ENCODE data around the gene CTSC. TPM values are rescaled to one million over a fixed set of nuclear protein-coding genes. Genes with fewer than 3 reads are reported as not detected.

CTSC gene
- total RNA-seq, 1 donor from 2014 or later: 4.8 TPM

DNA sequence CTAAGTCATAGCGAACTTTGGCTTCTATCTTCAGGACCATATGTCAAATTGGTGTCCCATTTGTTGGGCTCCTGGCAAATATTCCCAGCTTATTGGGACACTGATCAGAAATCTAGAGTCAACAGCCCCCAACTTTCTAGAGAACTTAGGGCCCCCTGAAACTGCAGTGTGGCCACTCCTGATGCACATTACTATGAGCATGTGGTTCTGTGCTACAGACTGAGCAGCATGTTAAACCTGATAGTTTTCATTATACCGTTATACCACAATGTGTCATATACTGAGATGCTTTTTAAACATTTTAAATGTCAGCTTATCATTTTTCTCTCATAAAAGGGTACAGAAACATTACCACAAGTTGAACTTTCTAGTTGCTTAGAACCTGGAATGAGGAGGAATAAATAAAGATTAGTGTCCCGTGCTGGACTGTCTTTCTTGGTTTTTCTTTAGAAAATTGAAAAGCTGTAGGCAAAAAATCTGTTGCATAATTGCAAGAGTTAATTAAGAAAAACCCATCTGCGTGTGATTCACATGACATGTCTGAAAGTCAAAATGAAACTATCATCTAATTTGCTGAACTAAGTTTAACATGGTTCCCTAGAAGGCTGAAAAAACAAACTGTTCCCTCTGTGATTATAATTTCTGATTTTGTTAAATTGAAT lies 16.4 kb upstream of the CTSC start:
- Mint-ChIP-seq H3K27me3 (ENCODE audit: low read depth) (peaks cover 9% of the 10 kb centered on the region), H3K36me3 (ENCODE audit: low read depth) (no peaks in the 10 kb centered on the region), H3K4me3 (ENCODE audit: unreplicated experiment) (no peak overlapping the region), H3K27ac (ENCODE audit: unreplicated experiment) (no peak overlapping the region), H3K4me1 (ENCODE audit: low read depth) (peaks cover 11% of the 10 kb centered on the region), H3K9me3 (ENCODE audit: low read depth) (no peaks in the 10 kb centered on the region)
- DNase-seq (ENCODE audit: low spot score): no peak
- TF ChIP-seq, protein P1, sequence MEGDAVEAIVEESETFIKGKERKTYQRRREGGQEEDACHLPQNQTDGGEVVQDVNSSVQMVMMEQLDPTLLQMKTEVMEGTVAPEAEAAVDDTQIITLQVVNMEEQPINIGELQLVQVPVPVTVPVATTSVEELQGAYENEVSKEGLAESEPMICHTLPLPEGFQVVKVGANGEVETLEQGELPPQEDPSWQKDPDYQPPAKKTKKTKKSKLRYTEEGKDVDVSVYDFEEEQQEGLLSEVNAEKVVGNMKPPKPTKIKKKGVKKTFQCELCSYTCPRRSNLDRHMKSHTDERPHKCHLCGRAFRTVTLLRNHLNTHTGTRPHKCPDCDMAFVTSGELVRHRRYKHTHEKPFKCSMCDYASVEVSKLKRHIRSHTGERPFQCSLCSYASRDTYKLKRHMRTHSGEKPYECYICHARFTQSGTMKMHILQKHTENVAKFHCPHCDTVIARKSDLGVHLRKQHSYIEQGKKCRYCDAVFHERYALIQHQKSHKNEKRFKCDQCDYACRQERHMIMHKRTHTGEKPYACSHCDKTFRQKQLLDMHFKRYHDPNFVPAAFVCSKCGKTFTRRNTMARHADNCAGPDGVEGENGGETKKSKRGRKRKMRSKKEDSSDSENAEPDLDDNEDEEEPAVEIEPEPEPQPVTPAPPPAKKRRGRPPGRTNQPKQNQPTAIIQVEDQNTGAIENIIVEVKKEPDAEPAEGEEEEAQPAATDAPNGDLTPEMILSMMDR (IDR thresholded peaks at IDR 0.05): no peak

DNA sequence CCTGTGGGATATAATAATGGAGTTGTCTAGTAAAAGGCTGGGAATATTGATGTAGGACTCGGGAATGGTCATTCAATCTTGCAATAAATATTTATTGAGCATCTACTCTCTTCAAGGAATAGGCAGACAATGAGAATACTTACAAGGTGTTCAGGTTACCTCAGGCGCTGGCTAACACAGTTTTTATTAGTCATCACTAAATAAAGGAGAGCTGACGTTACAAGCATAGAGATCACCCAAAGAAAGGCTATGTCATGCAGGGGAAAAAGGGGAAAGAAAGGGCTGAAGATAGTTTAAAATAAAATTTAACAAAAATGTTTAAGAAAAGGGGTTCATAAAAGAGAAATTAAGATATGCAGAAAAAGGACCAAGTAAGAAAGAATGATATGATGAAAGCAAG lies 15.8 kb upstream of the CTSC start:
- TF ChIP-seq, protein P1 (IDR thresholded peaks at IDR 0.05): no peak
- H3K4me3 Mint-ChIP-seq (ENCODE audit: unreplicated experiment): no peak overlapping the region
- DNase-seq (ENCODE audit: low spot score): no peak
- H3K36me3 Mint-ChIP-seq (ENCODE audit: low read depth): no peaks in the 10 kb centered on the region
- no peak overlapping the region for H3K27ac Mint-ChIP-seq (ENCODE audit: unreplicated experiment)
- no peaks in the 10 kb centered on the region for H3K9me3 Mint-ChIP-seq (ENCODE audit: low read depth)
- H3K27me3 Mint-ChIP-seq (ENCODE audit: low read depth): peaks cover 9% of the 10 kb centered on the region
- H3K4me1 Mint-ChIP-seq (ENCODE audit: low read depth): peaks cover 11% of the 10 kb centered on the region

DNA sequence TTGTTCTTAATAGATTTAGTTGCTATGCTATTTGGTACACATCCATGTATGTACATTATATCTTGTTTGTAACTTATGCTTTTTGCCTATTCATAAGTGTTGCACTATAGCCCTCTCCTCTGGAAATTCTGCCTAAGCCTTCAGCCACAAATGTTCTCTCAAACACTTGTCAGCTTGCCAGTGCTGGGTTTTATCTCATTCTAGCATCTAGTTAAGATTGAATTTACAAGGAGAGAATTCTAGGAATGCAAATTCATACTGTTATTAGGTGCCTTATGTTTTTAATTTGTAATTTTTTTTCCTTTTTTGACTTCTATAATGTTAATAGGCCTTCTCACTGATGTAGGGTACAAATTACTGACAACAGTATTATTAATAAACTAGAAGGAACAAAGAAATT lies 14.6 kb upstream of the CTSC start:
- TF ChIP-seq, protein P1 (IDR thresholded peaks at IDR 0.05): no peak
- H3K27ac Mint-ChIP-seq (ENCODE audit: unreplicated experiment): no peak overlapping the region
- H3K9me3 Mint-ChIP-seq (ENCODE audit: low read depth): no peaks in the 10 kb centered on the region
- H3K27me3 Mint-ChIP-seq (ENCODE audit: low read depth): peaks cover 9% of the 10 kb centered on the region
- H3K4me1 Mint-ChIP-seq (ENCODE audit: low read depth): peaks cover 1% of the 10 kb centered on the region
- no peak for DNase-seq (ENCODE audit: low spot score)
- no peaks in the 10 kb centered on the region for H3K36me3 Mint-ChIP-seq (ENCODE audit: low read depth)
- no peak overlapping the region for H3K4me3 Mint-ChIP-seq (ENCODE audit: unreplicated experiment)

DNA sequence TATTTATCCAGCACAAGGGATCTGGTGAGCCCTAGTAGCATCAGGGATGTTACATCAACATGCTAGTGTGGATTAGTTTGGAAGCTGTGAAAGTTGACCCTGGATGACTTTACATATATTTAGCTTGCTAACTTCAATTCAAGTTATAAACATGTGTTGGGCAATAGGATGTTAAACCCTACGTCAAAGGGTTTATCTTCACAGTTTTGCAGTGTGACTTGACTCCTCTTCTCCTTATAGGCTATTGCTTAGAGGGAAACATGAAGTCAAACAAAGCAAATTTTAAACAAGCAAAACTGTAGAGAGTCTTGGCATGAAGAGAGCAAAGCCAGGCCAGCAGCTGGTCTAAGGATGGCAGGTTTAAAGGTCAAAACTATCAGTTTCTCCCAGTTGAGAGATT lies 11.3 kb upstream of the CTSC start:
- Mint-ChIP-seq H3K36me3 (ENCODE audit: low read depth) (no peaks in the 10 kb centered on the region), H3K4me1 (ENCODE audit: low read depth) (no peaks in the 10 kb centered on the region), H3K27me3 (ENCODE audit: low read depth) (peaks cover 7% of the 10 kb centered on the region), H3K9me3 (ENCODE audit: low read depth) (no peaks in the 10 kb centered on the region), H3K4me3 (ENCODE audit: unreplicated experiment) (no peak overlapping the region), H3K27ac (ENCODE audit: unreplicated experiment) (no peak overlapping the region)
- TF ChIP-seq, protein P1 (IDR thresholded peaks at IDR 0.05): no peak
- no peak for DNase-seq (ENCODE audit: low spot score)

DNA sequence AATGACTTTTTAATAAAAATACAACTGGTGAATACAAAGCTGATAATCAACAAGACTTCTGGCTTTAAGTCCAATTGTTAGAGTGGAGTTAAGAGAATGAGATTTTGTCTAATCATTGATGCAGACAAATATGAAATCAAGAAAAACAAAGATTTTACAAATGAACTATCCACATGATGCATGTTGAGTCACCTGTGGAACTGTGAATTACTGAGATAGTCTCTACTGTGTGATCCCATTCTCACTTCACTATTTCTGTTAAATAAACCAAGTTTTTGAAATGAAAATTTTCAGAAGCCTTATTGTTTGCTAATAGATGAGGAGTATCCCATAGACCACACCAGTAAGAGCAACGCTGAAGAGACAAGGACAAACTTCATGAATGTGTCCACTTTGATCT lies 8.4 kb upstream of the CTSC start:
- no peak overlapping the region for H3K4me3 Mint-ChIP-seq (ENCODE audit: unreplicated experiment)
- no peaks in the 10 kb centered on the region for H3K36me3 Mint-ChIP-seq (ENCODE audit: low read depth)
- DNase-seq (ENCODE audit: low spot score): no peak
- no peaks in the 10 kb centered on the region for H3K9me3 Mint-ChIP-seq (ENCODE audit: low read depth)
- TF ChIP-seq, protein P1 (IDR thresholded peaks at IDR 0.05): no peak
- peaks cover 1% of the 10 kb centered on the region for H3K27me3 Mint-ChIP-seq (ENCODE audit: low read depth)
- no peak overlapping the region for H3K27ac Mint-ChIP-seq (ENCODE audit: unreplicated experiment)
- no peaks in the 10 kb centered on the region for H3K4me1 Mint-ChIP-seq (ENCODE audit: low read depth)

Data from chondrocyte (in vitro differentiated cells).